Activated naive CD4-positive, alpha-beta T cell treated with anti-CD3 and anti-CD28 coated beads, Interleukin-2, amount 50 U/mL, for 16 hours (primary cell): ENCODE measurements around the gene GLCE.
"Not testable (repeated sequence)": the region's sequence is repeated elsewhere in the genome, so short reads cannot be mapped to it uniquely, and the experiment has no call there.

Experiments
- DNase-seq: peaks from one replicate; pipeline ENCODE4 v3.0.0-alpha.2; 2020

GLCE gene

DNA sequence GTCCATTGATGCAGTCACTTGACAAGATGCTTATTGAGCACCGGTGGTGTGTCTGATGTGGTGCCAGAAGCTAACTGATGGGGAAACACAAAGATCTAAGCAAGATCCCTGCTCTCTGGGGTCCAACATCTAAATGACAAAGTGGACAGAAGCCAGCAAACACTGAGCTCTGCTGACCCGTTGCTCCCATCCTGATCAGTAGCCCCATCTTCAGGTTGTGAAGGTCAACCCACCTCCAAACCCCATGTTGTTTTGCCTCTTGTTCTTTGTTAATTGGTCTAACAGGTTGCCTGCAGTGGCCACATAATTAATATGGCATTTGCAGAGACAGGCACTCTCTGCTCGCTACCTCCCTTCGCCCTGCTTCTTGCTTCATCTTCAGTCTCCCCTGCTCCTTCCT is 21.5 kb upstream of the GLCE start:
- no peak for DNase-seq

DNA sequence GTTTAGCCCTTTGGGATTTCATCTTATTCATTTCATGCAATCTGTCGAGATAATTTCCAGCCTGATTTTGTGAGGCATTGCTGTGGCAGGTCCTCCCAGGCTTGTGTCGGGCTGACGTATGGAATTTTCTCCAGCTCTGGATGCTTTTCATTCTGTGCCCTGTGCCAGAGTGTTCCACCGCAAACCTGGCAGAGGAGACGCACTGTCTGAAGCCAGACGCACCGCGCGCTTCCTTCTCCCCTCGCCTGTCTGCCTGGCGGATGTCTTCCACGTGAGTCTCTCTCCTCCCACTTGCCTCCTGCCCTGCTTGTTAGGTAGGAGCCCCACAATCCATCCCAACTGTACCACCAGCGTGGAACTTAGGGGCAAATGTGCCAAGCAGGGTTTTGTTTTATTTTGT is 20.1 kb upstream of the GLCE start:
- no peak for DNase-seq

DNA sequence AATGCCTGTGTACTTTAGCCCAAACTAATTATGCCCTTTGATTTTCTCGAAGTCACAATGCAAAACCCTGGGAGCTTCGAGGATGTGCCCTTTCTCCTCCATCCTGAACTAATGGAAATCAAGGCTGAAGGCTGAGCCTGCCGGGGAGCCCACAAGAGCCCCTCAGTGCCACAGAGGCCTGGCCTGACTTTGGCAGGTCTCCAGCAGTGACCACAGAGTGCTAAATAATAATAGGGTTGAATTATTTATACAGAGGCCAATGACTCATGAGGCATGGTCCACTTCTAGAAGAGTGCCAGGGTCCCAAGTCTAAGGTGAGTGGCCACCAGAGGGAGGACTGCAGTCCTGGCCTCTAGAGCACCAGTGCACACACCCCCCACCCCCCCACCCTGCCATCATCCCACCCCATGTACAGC is 19.1 kb upstream of the GLCE start:
- no peak for DNase-seq

DNA sequence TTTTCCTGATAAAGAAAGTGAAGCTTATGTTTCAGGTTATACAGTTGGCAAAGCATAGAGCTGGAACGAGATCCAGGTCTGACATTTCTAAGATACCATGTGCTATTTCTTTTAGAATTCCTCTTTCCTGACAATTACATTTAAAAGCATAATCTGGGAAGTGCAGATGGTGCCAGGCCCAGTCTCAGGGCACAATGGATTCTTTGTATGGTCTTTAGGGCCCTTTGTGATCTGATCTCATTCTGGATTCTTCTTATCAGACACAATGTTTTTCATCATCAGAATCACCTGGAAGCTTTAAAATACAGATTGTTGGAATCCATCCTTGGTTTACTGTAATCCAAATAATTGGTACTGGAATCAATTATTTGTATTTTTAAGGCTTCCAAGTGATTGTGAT is 18.6 kb upstream of the GLCE start:
- no peak for DNase-seq

DNA sequence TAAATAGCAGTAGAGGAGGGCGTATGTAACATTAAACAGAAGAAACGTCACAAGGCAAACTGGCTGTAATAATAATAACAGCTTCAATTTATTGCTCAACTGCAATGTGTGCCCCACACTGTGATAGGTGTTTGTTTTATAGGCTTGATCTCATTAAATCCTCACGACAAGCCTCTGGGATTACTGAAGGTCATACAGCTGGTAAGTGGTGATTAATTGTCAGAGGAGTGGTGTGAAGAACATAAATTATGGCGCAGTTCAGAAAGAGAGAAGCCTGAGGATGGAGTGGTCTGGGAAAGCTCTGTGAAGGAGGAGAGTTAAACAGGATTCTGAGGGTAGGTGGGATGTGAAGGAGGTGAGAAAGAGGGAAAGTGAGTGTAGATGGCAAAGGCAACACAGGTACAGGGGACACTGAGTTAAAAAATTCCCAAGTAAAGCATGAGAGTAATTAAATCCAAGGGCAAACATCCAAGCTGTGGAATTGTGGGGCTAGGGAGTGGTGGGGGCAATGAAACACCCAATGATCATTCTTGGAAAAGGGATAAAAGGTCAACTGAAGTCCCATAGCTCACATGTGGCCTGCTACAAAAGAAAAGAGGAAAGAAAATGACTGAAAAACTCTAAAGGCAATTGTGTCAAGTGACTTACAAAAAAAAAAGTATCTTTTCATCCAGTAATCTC is 16.5 kb upstream of the GLCE start:
- DNase-seq = no peak

DNA sequence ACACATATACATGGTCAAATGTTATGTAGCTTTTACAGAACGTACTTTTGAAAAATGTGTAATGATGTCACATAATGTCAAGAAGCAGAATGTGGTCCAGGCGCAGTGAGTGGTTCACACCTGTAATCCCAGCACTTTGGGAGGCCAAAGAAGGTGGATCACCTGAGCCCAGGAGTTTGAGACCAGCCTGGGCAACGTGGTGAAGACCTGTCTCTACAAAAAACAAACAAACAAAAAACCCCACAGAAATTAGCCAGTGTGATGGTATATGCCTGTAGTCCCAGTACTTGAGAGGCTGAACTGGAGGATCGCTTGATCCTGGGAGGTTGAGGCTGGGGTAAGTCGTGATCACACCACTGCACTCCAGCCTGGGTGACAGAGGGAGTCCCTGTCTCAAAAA is 15.9 kb upstream of the GLCE start:
- no peak for DNase-seq

DNA sequence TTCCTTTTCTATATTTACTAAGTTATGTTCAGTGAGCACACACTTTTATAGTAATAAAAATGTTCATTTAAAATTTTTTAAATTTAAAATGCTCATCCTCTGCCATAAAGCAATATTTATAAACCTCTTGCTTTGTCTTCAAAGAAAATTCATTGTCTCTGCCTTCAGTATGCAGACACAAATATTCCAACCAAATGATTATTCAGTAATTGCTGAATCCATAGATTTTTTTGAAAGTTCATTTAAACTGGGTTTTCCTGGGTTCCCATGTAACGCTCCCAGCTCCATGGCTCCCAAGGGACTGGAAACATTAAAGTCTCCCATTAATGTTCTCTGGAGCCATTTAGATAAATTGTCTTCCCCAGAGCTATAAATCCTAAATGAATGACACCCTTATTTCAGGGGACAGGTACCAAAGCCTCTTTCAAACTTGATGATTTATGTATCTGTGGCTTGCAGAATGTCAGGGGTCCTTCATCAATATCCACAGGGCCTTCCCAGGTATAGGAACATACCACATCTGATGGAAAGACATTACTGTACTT is 15.2 kb upstream of the GLCE start:
- DNase-seq = no peak

DNA sequence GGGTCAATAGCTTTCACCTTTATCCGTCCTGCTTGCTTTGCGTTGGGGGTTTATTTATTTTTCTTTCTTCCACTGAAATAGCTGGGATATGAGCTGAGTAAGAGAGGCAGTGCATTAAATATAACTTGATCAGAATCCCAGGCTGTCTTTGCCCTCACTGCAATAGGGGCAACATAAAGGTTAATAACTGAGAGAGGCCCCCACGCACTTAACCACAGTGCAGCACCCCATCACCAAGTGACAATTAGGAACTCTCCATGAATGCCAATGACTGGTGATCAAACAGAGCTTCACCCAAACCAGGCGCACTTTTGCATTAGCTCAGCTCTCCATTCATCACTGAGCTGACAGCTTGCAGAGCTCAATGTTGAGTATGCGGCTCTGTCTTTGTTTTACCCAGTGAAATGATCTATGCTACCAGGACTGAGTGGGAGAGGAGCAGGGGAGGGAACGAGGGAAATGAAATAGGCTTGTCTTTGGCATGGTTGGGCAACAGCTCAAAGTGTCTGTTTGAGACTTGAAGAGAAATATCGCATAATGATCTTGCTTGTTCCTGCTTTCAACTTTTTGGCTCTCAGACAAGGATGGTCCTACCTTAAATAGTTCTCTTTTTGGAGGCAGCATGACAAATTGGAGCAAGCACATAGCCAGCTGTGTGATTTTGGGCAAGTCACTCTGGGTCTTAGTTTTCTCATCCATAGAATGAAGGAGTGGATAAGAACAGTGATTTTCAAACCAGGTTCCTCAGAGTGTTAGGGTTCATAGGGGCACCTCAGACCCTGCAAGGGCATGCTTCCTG is 14.5 kb upstream of the GLCE start:
- DNase-seq = no peak

DNA sequence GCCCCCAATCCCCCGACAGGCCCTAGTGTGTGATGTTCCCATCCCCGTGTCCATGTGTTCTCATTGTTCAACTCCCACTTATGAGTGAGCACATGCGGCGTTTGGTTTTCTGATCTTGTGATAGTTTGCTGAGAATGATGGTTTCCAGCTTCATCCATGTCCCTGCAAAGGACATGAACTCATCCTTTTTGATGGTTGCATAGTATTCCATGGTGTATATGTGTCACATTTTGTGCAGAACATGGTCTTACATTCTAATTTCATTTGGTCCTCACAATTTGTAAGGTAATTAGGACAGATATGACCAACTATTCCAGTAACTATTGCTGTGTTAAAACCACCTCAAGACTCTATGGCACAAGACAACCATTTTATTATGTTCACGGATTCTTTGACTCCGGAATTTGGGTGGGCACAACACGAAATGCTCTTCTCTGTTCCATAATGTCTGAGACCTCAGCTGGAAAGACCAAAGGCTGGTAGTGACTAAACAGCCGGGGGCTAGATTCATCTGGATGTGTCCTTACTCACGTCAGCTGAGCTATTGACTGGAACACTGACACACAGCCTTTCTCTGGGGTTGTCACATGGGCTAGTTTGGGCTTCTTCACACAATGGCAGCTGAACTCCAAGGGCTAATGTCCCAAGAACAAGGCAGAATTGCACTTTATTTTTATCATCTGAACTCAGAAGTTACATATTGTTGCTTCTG is 13.6 kb upstream of the GLCE start:
- no peak for DNase-seq

DNA sequence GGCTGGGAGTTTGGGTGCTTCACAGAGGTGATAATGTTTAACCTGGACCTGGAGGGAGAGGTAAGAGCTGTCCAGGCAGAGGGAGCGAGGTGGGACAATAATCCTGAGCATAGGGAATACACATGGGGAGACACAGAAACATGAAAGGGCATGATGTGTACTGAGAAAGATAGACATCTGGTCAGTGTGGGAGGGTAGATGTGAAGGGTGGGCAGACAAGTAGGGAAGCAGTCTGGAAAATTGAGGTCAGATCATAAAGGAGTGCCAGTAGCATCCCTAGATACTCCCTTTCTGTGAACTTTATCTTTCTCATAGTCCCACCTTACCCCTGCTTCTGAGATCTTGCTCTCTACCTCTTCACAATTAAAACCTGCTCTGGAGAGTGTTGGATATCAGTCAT is 12.0 kb upstream of the GLCE start:
- no peak for DNase-seq

DNA sequence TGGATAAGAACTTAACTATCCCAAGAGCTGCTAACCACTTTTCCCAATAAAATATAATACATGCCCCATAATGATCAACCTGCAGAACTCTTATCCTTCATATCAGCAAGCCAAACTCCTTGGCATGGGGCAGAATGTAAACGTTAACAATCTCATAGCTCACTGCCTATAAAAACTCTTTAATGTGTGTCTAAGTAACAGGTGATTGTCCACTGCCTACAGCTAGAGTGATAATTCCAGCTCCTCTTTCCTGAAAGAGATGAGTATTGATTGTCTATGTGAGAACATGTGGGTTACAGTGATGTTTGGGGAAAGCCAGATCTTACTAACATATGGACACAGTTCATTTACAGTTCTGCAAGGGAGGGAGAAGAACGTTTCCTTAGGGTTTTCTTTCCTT is 11.3 kb upstream of the GLCE start:
- DNase-seq = no peak

DNA sequence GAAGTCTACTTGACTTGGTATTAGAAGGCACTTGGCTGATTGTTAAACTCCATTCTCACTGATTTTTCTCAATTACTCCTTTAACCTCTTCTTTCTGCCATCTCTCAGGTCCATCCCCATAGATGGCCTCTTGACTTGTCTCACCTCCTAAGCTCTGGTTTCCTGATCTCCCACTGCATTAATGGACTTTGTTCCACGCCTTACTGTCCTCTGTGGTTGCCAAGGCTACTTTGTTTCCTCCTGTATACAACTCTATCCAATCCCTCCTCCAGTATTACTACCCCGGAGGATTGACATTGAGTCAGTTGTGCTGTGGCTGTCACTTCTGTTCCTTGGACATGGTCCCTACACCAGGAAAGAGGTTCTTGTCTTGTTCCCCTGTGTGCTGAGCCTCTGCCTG is 10.6 kb upstream of the GLCE start:
- DNase-seq = no peak

DNA sequence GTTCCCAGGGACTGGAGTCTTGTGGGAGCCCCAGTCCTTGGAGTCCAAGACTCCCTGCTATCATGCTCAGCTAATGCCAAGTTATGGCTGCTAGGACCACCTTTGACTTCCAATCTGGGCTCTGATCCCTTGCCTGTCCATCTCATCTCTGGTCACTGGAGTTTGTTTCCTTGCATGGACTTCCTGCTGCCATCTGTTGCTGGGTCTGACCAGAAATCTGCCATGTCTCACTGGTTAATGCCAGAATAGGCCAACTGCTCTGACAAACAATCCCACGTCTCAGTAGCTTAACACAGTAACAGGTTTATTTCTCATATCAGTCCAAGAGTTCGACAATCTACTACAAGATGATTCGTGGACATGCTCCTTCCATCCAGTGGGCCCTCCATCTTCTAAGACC is 10.1 kb upstream of the GLCE start:
- no peak for DNase-seq

DNA sequence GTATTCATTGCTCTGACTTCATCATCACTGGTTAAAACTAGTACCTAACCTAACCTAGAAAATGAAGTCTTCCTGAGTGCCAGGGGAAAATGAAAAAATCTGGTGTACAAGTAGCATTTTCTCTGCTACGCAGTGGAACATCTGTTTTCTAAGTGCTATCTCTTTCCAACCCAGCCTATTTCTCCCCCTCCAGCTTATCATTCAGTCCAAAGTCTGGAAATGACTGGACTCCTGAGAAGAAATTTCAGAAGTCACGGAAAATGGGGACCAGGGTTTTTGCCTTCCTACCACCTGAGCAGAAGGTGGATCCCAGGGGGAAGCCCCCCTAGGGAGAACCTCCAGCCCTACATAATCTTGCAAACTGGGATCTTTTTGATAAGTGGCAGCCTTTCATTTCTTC is 9.6 kb upstream of the GLCE start:
- no peak for DNase-seq

DNA sequence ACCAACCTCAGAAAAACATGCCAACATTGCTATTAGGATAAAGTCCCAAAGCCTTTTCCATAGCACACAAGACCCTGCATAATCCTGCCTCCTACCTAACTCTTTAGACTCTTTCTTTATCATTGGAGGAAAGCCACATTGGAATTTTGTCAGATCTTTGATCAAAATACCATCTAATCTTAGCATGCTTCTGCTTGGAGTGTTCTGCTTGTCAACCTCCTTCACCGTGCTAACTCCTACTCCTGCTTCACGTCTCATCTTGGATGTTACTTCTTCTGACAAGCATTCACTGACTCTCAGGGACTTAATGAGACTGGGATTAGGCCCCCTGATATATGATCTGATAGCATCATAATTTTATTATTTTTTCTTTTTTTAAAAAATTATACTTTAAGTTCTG is 7.4 kb upstream of the GLCE start:
- no peak for DNase-seq

DNA sequence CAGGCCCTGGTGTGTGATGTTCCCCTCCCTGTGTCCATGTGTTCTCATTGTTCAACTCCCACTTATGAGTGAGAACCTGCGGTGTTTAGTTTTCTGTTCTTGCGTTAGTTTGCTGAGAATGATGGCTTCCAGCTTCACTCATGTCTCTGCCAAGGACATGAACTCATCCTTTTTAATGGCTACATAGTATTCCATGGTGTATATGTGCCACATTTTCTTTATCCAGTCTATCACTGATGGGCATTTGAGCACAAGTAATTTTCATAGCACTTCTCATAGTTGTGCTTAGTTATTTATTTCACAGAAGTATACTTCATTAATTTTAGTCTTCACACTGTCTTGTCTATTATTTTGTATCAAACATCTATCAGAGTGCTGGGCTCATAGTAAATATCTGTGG is 6.8 kb upstream of the GLCE start:
- DNase-seq = not testable (repeated sequence)

DNA sequence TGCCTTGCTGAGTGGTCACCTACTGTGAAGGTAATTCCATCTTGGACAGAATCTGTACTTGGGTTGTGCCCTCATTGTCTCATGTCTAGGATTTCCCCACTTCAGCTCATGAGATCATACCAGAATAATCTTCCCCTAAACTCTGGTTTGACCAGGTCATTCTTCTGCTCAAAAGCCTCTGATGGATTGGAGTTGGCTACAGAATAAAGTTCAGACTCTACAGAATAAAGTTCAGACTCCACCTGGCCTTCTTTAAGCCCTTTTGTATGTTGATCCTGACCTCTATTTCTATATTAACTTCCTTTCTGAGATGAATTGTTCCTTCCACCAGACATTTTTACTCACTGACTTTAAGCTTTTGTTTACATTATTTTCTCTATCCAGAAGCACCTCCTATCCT is 6.4 kb upstream of the GLCE start:
- DNase-seq = no peak

DNA sequence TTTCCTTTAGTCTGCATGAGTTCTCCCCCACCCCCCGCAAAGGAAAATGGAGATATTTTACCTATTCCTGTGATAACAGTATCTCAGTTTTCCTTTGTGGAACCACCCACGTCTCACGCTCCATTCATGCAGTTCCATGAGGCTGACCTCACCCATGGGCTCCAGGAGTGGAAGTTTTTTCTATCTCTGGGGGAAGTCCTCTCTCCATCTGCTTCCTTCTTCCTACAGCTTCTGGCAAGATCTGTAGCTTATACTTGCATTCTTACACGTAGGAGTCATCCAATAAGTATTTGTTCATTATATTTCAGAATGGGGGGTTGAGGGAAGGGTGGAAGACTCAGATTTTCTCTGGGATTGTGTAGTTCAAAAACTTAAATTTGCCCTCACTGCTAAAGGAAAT is 5.8 kb upstream of the GLCE start:
- DNase-seq = no peak

DNA sequence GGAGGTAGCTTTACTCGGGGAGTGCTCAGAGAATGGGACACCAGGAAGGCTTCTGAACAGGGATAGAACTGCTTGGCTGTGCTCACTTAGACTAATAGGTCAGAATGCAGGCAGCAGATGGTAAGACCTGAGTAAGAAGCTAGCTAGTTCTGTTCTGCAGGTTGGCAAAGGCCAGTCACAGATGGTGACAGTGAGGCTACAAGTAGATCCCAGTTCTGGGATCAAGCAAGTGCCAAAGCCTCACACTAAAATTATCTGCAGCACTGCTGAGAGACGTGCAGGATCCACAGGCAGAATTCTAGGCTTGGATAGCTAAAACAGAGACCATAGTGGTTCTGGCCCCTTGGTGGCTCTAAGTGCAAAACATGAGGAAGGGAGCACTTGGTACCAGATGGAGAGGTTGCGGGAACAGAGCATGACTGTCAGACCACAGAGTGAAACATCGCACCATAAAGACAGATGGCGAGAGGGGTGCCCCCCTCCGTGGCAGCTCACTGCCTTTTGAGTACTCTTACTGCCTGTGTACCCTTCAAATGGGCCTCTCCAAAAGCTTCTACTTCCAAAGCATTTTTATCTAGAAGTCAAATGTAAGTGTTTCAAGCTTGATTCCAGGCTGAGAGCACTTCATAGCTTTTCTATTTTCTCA is 3.6 kb upstream of the GLCE start:
- no peak for DNase-seq

DNA sequence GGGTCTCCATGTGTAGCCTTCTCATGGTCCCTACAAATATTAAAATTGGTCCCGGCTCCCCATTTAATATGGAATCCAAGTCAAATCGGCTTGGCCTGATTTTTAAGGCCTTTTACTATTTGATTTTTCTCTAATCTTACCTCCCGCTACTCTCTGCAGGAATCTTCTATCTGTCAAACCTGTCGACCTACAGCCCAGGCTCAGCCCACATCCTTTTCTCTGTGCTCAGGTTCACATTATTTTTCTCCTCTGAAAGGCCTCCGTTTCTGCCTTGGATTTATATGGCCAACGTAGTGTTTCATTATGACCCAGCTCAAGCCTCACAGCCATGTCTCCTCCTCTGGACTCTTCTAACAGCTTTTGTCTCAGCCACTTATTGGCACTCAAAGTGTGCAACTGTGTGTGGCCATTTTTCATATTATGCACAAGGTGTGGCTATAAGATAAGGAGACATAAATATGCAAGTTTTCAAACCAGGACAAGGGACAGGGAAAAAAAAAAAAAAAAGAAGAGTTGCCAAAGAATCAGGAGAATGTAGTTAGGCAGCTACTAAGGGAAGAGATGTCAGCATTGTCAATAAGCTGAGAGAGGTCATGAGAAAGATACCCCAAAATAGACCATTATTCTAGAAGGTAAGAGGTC is 2.1 kb upstream of the GLCE start:
- no peak for DNase-seq

DNA sequence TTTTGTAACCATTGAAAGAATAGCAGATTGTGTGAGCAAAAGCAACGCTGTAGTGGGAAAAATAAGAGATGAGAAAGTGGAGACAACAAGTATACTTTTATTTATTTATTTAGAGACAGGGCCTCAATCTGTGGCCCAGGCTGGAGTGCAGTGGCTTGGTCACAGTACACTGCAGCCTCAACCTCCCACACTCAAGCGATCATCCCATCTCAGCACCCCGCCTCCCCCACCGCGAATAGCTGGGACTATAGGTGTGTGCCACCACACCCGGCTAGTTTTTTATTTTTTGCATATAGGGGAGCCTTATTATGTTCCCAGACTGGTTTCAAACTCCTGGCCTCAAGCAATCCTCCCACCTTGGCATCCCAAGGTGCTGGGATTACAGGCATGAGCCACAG is 1.6 kb upstream of the GLCE start:
- DNase-seq = no peak

DNA sequence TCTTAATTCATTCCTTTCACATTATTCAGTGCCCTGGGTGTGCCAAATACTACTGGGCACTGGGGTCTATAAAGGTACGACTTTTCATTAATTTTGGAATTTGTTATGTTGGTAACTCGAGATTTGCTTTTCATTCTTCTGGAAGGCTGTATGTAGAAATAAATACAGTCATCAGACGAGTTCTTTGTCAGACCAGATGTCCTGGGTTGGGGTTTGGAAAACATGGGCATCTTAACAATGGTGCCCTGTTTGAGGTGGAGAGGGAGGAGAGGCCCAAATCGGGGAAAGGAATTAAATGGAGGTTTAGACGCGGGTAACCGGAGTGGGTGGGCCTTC is 662 bp upstream of the GLCE start:
- no peak for DNase-seq
